Activated naive CD4-positive, alpha-beta T cell treated with anti-CD3 and anti-CD28 coated beads, Interleukin-2, amount 50 U/mL, for 24 hours (primary cell): ENCODE data around the gene VSX2.

Source experiments
- H3K27ac Mint-ChIP-seq: one replicate; pipeline ENCODE4 v1.8.0; 2021; ENCODE audit warnings: mild to moderate bottlenecking, mixed read lengths
- H3K27me3 Mint-ChIP-seq: one replicate; pipeline ENCODE4 v1.8.0; 2021; ENCODE audit warnings: mixed read lengths
- H3K36me3 Mint-ChIP-seq: one replicate; pipeline ENCODE4 v1.8.0; 2021; ENCODE audit warnings: mixed read lengths
- H3K4me1 Mint-ChIP-seq: one replicate; pipeline ENCODE4 v1.8.0; 2021; ENCODE audit warnings: mixed read lengths
- H3K4me3 Mint-ChIP-seq: one replicate; pipeline ENCODE4 v1.8.0; 2021; ENCODE audit warnings: mild to moderate bottlenecking, mixed read lengths
- H3K9me3 Mint-ChIP-seq: one replicate; pipeline ENCODE4 v1.8.0; 2021; ENCODE audit warnings: mixed read lengths

Gene VSX2

GRCh38 chr14:74243051-74243450 is 3.8 kb downstream of the VSX2 start:
- Mint-ChIP-seq H3K27ac (no peak overlapping the region), H3K9me3 (no peaks in the 10 kb centered on the region), H3K4me1 (peaks cover 24% of the 10 kb centered on the region), H3K27me3 (peaks cover 66% of the 10 kb centered on the region), H3K4me3 (no peak overlapping the region), H3K36me3 (no peaks in the 10 kb centered on the region)

- no peak overlapping the region for H3K27ac Mint-ChIP-seq
- no peaks in the 10 kb centered on the region for H3K9me3 Mint-ChIP-seq
- H3K36me3 Mint-ChIP-seq, result no peaks in the 10 kb centered on the region
- peaks cover 24% of the 10 kb centered on the region for H3K4me1 Mint-ChIP-seq
- peaks cover 58% of the 10 kb centered on the region for H3K27me3 Mint-ChIP-seq
- H3K4me3 Mint-ChIP-seq, result no peak overlapping the region
Measured at GRCh38 chr14:74244115-74244514, 4.9 kb downstream of the VSX2 start.

GRCh38 chr14:74245292-74245691 is 6.0 kb downstream of the VSX2 start:
- H3K27me3 Mint-ChIP-seq, result peaks cover 57% of the 10 kb centered on the region

GRCh38 chr14:74246542-74246941 is 7.3 kb downstream of the VSX2 start:
- Mint-ChIP-seq H3K27ac (no peak overlapping the region), H3K27me3 (peaks cover 58% of the 10 kb centered on the region), H3K36me3 (no peaks in the 10 kb centered on the region), H3K4me3 (no peak overlapping the region), H3K9me3 (no peaks in the 10 kb centered on the region), H3K4me1 (peaks cover 15% of the 10 kb centered on the region)

More at GRCh38 chr14:74245292-74245691, 6.0 kb downstream of the VSX2 start:
- Mint-ChIP-seq H3K4me1 (peaks cover 23% of the 10 kb centered on the region), H3K4me3 (no peak overlapping the region), H3K9me3 (no peaks in the 10 kb centered on the region), H3K36me3 (no peaks in the 10 kb centered on the region), H3K27ac (no peak overlapping the region)

- Mint-ChIP-seq H3K27ac (no peak overlapping the region), H3K4me3 (no peak overlapping the region), H3K36me3 (no peaks in the 10 kb centered on the region), H3K4me1 (peaks cover 6% of the 10 kb centered on the region), H3K27me3 (peaks cover 46% of the 10 kb centered on the region), H3K9me3 (no peaks in the 10 kb centered on the region)
Measured at GRCh38 chr14:74248017-74248416, 8.8 kb downstream of the VSX2 start.

- H3K4me1 Mint-ChIP-seq, result peaks cover 6% of the 10 kb centered on the region
- peaks cover 31% of the 10 kb centered on the region for H3K27me3 Mint-ChIP-seq
- no peaks in the 10 kb centered on the region for H3K36me3 Mint-ChIP-seq
- no peak overlapping the region for H3K4me3 Mint-ChIP-seq
- no peaks in the 10 kb centered on the region for H3K9me3 Mint-ChIP-seq
- no peak overlapping the region for H3K27ac Mint-ChIP-seq
Measured at GRCh38 chr14:74249433-74250375, 10.5 kb downstream of the VSX2 start.

GRCh38 chr14:74255281-74255680 is 16.0 kb downstream of the VSX2 start:
- Mint-ChIP-seq H3K27me3 (peaks cover 8% of the 10 kb centered on the region), H3K9me3 (no peaks in the 10 kb centered on the region), H3K36me3 (no peaks in the 10 kb centered on the region), H3K4me3 (no peak overlapping the region), H3K4me1 (peaks cover 11% of the 10 kb centered on the region), H3K27ac (no peak overlapping the region)

- Mint-ChIP-seq H3K27me3 (no peaks in the 10 kb centered on the region), H3K4me3 (peak overlapping the region; percentile 87), H3K9me3 (no peaks in the 10 kb centered on the region), H3K27ac (peak overlapping the region; percentile 55), H3K4me1 (peaks cover 5% of the 10 kb centered on the region), H3K36me3 (no peaks in the 10 kb centered on the region)
Measured at GRCh38 chr14:74257078-74257940, 18.1 kb downstream of the VSX2 start.

- no peaks in the 10 kb centered on the region for H3K36me3 Mint-ChIP-seq
- H3K9me3 Mint-ChIP-seq, result no peaks in the 10 kb centered on the region
- H3K27me3 Mint-ChIP-seq, result no peaks in the 10 kb centered on the region
- H3K4me3 Mint-ChIP-seq, result peak overlapping the region; percentile 87
- peak overlapping the region; percentile 55 for H3K27ac Mint-ChIP-seq
- H3K4me1 Mint-ChIP-seq, result peaks cover 5% of the 10 kb centered on the region
Measured at GRCh38 chr14:74257941-74258763, 18.9 kb downstream of the VSX2 start.

GRCh38 chr14:74258764-74259035 is 19.5 kb downstream of the VSX2 start:
- Mint-ChIP-seq H3K4me1 (peaks cover 5% of the 10 kb centered on the region), H3K9me3 (no peaks in the 10 kb centered on the region), H3K27me3 (no peaks in the 10 kb centered on the region), H3K27ac (no peak overlapping the region), H3K36me3 (no peaks in the 10 kb centered on the region), H3K4me3 (peak overlapping the region; percentile 51)

- Mint-ChIP-seq H3K9me3 (no peaks in the 10 kb centered on the region), H3K36me3 (no peaks in the 10 kb centered on the region), H3K27ac (no peak overlapping the region), H3K4me3 (peak overlapping the region; percentile 51), H3K4me1 (peaks cover 5% of the 10 kb centered on the region), H3K27me3 (no peaks in the 10 kb centered on the region)
Measured at GRCh38 chr14:74259513-74259912, 20.3 kb downstream of the VSX2 start.

GRCh38 chr14:74260525-74261233 is 21.4 kb downstream of the VSX2 start:
- no peaks in the 10 kb centered on the region for H3K9me3 Mint-ChIP-seq
- no peaks in the 10 kb centered on the region for H3K27me3 Mint-ChIP-seq
- H3K4me1 Mint-ChIP-seq, result peaks cover 5% of the 10 kb centered on the region
- no peaks in the 10 kb centered on the region for H3K36me3 Mint-ChIP-seq
- no peak overlapping the region for H3K27ac Mint-ChIP-seq
- H3K4me3 Mint-ChIP-seq, result no peak overlapping the region

- Mint-ChIP-seq H3K4me1 (peaks cover 5% of the 10 kb centered on the region), H3K27me3 (no peaks in the 10 kb centered on the region), H3K4me3 (no peak overlapping the region), H3K9me3 (no peaks in the 10 kb centered on the region), H3K36me3 (no peaks in the 10 kb centered on the region), H3K27ac (no peak overlapping the region)
Measured at GRCh38 chr14:74261288-74261687, 22.0 kb downstream of the VSX2 start.

- H3K27ac Mint-ChIP-seq, result no peak overlapping the region
- H3K4me1 Mint-ChIP-seq, result peaks cover 1% of the 10 kb centered on the region
- no peaks in the 10 kb centered on the region for H3K9me3 Mint-ChIP-seq
- H3K4me3 Mint-ChIP-seq, result no peak overlapping the region
- H3K36me3 Mint-ChIP-seq, result no peaks in the 10 kb centered on the region
- H3K27me3 Mint-ChIP-seq, result no peaks in the 10 kb centered on the region
Measured at GRCh38 chr14:74262076-74262475, 22.8 kb downstream of the VSX2 start.

GRCh38 chr14:74263181-74263580 is 23.9 kb downstream of the VSX2 start:
- Mint-ChIP-seq H3K27me3 (no peaks in the 10 kb centered on the region), H3K27ac (no peak overlapping the region), H3K4me3 (no peak overlapping the region), H3K36me3 (no peaks in the 10 kb centered on the region), H3K9me3 (no peaks in the 10 kb centered on the region), H3K4me1 (no peaks in the 10 kb centered on the region)
